ENCODE results near the gene DRGX. TPM values are rescaled to one million over a fixed set of nuclear protein-coding genes. Genes with fewer than 3 reads are reported as not detected.
A peak's percentile ranks its signal among the peaks of the same experiment; 100 is the strongest.

The DRGX gene
- total RNA-seq, 1 experiment from 2014 or later: not detected

DNA sequence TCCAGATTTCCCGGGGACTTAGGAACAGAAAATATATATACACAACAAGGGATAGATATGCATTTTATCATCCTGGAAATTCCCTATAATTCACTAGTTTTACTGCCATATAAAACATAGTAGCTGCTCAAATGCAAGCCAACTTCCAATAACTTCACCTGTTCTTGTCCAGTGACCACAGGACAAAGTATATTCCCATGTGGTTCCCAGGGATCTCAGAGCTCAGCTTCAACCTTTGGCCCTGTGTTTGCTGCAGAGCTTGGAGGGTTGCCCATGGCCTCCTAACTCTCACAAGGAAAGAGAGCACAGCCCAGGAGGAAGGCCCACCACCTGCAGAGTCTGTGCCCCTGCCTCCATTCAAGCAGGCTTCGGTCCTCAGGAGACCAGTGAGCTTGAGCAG, 4.5 kb upstream of the DRGX start:
- peaks cover 95% of the 10 kb centered on the region for H3K27me3 ChIP-seq (replicated peaks; ENCODE audit: insufficient read depth, low read depth, low read length, poor library complexity)
- TF ChIP-seq, protein P1, sequence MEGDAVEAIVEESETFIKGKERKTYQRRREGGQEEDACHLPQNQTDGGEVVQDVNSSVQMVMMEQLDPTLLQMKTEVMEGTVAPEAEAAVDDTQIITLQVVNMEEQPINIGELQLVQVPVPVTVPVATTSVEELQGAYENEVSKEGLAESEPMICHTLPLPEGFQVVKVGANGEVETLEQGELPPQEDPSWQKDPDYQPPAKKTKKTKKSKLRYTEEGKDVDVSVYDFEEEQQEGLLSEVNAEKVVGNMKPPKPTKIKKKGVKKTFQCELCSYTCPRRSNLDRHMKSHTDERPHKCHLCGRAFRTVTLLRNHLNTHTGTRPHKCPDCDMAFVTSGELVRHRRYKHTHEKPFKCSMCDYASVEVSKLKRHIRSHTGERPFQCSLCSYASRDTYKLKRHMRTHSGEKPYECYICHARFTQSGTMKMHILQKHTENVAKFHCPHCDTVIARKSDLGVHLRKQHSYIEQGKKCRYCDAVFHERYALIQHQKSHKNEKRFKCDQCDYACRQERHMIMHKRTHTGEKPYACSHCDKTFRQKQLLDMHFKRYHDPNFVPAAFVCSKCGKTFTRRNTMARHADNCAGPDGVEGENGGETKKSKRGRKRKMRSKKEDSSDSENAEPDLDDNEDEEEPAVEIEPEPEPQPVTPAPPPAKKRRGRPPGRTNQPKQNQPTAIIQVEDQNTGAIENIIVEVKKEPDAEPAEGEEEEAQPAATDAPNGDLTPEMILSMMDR (conservative IDR thresholded peaks at IDR 0.05; ENCODE audit: low read depth, low read length): no peak
- TF ChIP-seq EZH2 (IDR thresholded peaks at IDR 0.05; ENCODE audit: borderline replicate concordance, low read depth, low read length, poor library complexity, severe bottlenecking): no peak
- H3K4me3 ChIP-seq (ENCODE audit: low read depth, low read length, poor library complexity, severe bottlenecking): no peak overlapping the region
- ChIA-PET POLR2A (ENCODE audit: low non-redundant PET) (no interaction called here), CTCF (no interaction called here)
- intact Hi-C loops (cut with micrococcal nuclease; ENCODE audit: unreplicated experiment): loop anchor here (10.0 kb wide), 2 partner anchors 746 to 824 kb away; no protein-coding TSS in a partner anchor
- no peaks in the 10 kb centered on the region for H3K36me3 ChIP-seq (ENCODE audit: insufficient read depth, low read length, poor library complexity, severe bottlenecking)
- no TSS peak for BruUV-seq (replicated peaks)
- peaks cover 8% of the 10 kb centered on the region for H3K4me1 ChIP-seq (ENCODE audit: insufficient read depth, low read length, poor library complexity, severe bottlenecking)
- no peak overlapping the region for H3K27ac ChIP-seq (ENCODE audit: low read depth, low read length, poor library complexity, severe bottlenecking)
- DNase-seq (ENCODE audit: low spot score): no peak
- no peaks in the 10 kb centered on the region for H3K9me3 ChIP-seq (ENCODE audit: low read depth, low read length, poor library complexity, severe bottlenecking)

DNA sequence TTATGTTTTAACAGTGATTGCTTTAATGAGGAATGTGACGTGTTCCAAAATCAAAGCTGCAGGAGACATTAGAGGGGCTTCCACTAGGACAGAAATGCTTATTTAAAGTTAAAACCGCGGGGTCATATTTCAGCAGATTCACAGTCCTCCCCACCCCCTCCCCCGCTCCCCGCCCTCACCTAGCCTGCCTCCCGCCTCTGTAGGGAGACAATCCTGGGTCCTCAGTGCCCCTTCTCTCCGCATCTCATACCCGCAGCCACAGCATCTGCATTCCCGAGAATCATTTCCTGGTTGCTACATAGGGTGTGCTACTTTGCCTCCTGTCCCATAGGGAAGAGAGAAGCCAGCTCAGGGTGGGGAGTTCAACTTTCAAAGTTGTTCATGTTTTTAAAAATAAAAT, 3.1 kb upstream of the DRGX start:
- no peak overlapping the region for H3K4me3 ChIP-seq (ENCODE audit: low read depth, low read length, poor library complexity, severe bottlenecking)
- no peaks in the 10 kb centered on the region for H3K9me3 ChIP-seq (ENCODE audit: low read depth, low read length, poor library complexity, severe bottlenecking)
- no peaks in the 10 kb centered on the region for H3K36me3 ChIP-seq (ENCODE audit: insufficient read depth, low read length, poor library complexity, severe bottlenecking)
- H3K27ac ChIP-seq (ENCODE audit: low read depth, low read length, poor library complexity, severe bottlenecking): no peak overlapping the region
- BruUV-seq (replicated peaks): no TSS peak
- H3K27me3 ChIP-seq (replicated peaks; ENCODE audit: insufficient read depth, low read depth, low read length, poor library complexity): peaks cover 95% of the 10 kb centered on the region
- peaks cover 8% of the 10 kb centered on the region for H3K4me1 ChIP-seq (ENCODE audit: insufficient read depth, low read length, poor library complexity, severe bottlenecking)
- intact Hi-C loops (cut with micrococcal nuclease; ENCODE audit: unreplicated experiment): no loop called here
- POLR2A ChIA-PET (ENCODE audit: low non-redundant PET): no interaction called here
- TF ChIP-seq, protein P1 (conservative IDR thresholded peaks at IDR 0.05; ENCODE audit: low read depth, low read length): no peak
- no peak for TF ChIP-seq EZH2 (IDR thresholded peaks at IDR 0.05; ENCODE audit: borderline replicate concordance, low read depth, low read length, poor library complexity, severe bottlenecking)
- CTCF ChIA-PET: no interaction called here
- DNase-seq (ENCODE audit: low spot score): no peak

DNA sequence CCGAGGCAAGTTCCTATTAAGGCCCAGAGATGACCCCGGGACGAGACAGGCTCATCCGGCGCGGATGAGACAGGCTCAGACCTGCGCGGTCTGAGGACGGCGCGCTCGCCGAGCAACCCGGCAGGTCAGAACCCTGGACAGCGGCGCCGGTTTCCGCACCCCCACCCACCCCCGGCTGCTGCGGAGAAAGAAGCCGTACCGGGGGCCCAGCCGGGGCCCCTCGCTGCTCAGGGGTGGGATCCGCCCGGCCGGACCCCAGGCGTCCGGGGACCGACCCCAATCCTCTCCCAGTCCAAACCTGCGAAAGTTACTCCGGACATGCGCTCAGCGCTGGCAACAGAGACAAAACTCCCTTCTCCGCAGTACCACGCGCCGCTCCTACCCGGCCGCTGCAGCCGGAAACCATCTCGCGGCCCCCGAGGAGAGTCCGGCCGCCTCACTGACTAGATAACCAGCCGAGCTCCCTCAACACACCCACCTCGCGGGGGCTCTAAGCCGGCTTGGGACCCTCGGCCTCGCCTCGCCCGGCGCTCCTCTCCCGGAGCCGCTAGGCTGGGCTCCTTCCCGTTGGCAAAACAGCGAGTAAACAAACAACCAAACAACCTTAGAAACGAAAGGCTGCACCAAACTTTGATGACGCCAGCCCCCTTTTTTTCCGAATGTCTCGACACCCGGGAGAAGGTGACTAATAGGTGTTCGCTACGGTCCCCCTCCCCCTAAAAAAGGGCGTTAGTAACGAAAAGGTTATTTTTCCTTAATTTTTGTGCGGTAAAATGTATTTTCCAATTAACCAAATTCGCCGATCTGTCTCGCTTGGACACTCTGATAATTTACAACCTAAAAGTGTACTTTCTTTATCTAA, 2.3 kb upstream of the DRGX start:
- TF ChIP-seq EZH2 (IDR thresholded peaks at IDR 0.05; ENCODE audit: borderline replicate concordance, low read depth, low read length, poor library complexity, severe bottlenecking): peak; percentile 91
- TF ChIP-seq, protein P1 (conservative IDR thresholded peaks at IDR 0.05; ENCODE audit: low read depth, low read length): no peak
- H3K27ac ChIP-seq (ENCODE audit: low read depth, low read length, poor library complexity, severe bottlenecking): no peak overlapping the region
- H3K36me3 ChIP-seq (ENCODE audit: insufficient read depth, low read length, poor library complexity, severe bottlenecking): no peaks in the 10 kb centered on the region
- intact Hi-C loops (cut with micrococcal nuclease; ENCODE audit: unreplicated experiment): no loop called here
- no TSS peak for BruUV-seq (replicated peaks)
- peaks cover 97% of the 10 kb centered on the region for H3K27me3 ChIP-seq (replicated peaks; ENCODE audit: insufficient read depth, low read depth, low read length, poor library complexity)
- no peak overlapping the region for H3K4me3 ChIP-seq (ENCODE audit: low read depth, low read length, poor library complexity, severe bottlenecking)
- H3K9me3 ChIP-seq (ENCODE audit: low read depth, low read length, poor library complexity, severe bottlenecking): no peaks in the 10 kb centered on the region
- ChIA-PET POLR2A (ENCODE audit: low non-redundant PET) (no interaction called here), CTCF (no interaction called here)
- DNase-seq (ENCODE audit: low spot score): peak; percentile 31
- peaks cover 8% of the 10 kb centered on the region for H3K4me1 ChIP-seq (ENCODE audit: insufficient read depth, low read length, poor library complexity, severe bottlenecking)

Data from A673 (cell line).